HEK293 (cell line): ENCODE measurements around the gene GPR158.

Source experiments
- CTCF ChIA-PET: fragments of 350-600 bp; formaldehyde crosslinking; extraction: SDS; loops from one replicate; lab custom pipeline; 2021; ENCODE audit warnings: antibody characterized with exemption; lab: Yijun Ruan, JAX
- POLR2A ChIA-PET: fragments of 300-600 bp; formaldehyde crosslinking; extraction: SDS; loops from one replicate; lab custom pipeline; 2020; ENCODE audit warnings: antibody characterized with exemption, inconsistent platforms; lab: Yijun Ruan, JAX
- H3K27ac ChIP-seq: fragments of 200-500 bp; sonication (Bioruptor generic); 2 replicates; pipeline ENCODE4 v1.5.1; 2014; ENCODE audit warnings: low read depth, low read length, control low read depth, inconsistent platforms; ENCODE audit errors: extremely low read depth
- H3K36me3 ChIP-seq, 2 experiments: fragments of 200-500 bp in 1 of 2; sonication (Bioruptor generic) in 1 of 2; 1 replicate in 1 of 2; 2 replicates in 1 of 2; pipeline ENCODE4 v1.5.1; 2014 to 2017; ENCODE audit warnings: inconsistent platforms in 2 of 2, low read length in 2 of 2; ENCODE audit not compliant: control insufficient read depth in 2 of 2, insufficient read depth in 1 of 2
- H3K4me1 ChIP-seq: fragments of 200-500 bp; sonication (Bioruptor generic); 2 replicates; pipeline ENCODE4 v1.5.1; 2014; ENCODE audit warnings: mild to moderate bottlenecking, low read length, inconsistent platforms; ENCODE audit not compliant: control insufficient read depth, insufficient read depth
- H3K4me3 ChIP-seq: 2 replicates; pipeline ENCODE4 v1.5.1; 2011; ENCODE audit warnings: low read depth, mild to moderate bottlenecking, control low read depth, low read length, moderate library complexity
- H3K9me3 ChIP-seq: fragments of 200-500 bp; sonication (Bioruptor generic); 2 replicates; pipeline ENCODE4 v1.5.1; 2014; ENCODE audit warnings: low read depth, low read length, inconsistent platforms; ENCODE audit not compliant: control insufficient read depth, insufficient read depth
- HOXA7 ChIP-seq: sonication (generic); formaldehyde crosslinking; IDR thresholded peaks from 2 replicates; pipeline ENCODE4 v1.8.1; 2022; ENCODE audit warnings: missing genetic modification reagents, borderline replicate concordance
- IKZF3 ChIP-seq: fragments of 450-650 bp; IDR thresholded peaks from 2 replicates; pipeline ENCODE4 v1.5.0; 2018; ENCODE audit warnings: missing biosample characterization, mild to moderate bottlenecking, missing genetic modification characterization, moderate library complexity
- KLF17 ChIP-seq: fragments of 450-650 bp; formaldehyde crosslinking; IDR thresholded peaks from 2 replicates; pipeline ENCODE4 v1.5.1; 2016; ENCODE audit warnings: missing biosample characterization, missing genetic modification characterization
- PRDM10 ChIP-seq: fragments of 450-650 bp; formaldehyde crosslinking; IDR thresholded peaks from 2 replicates; pipeline ENCODE4 v1.5.1; 2016; ENCODE audit warnings: missing biosample characterization, missing genetic modification characterization
- REPIN1 ChIP-seq: fragments of 450-650 bp; formaldehyde crosslinking; IDR thresholded peaks from 2 replicates; pipeline ENCODE4 v1.5.1; 2017; ENCODE audit warnings: missing biosample characterization, missing genetic modification characterization, low read depth
- SCRT1 ChIP-seq: fragments of 450-650 bp; formaldehyde crosslinking; IDR thresholded peaks from 2 replicates; pipeline ENCODE4 v1.5.1; 2016; ENCODE audit warnings: missing biosample characterization, missing genetic modification characterization, borderline replicate concordance
- TCF7L2 ChIP-seq: IDR thresholded peaks from 2 replicates; pipeline ENCODE4 v1.6.1; 2011; ENCODE audit warnings: low read depth, mild to moderate bottlenecking, inconsistent platforms, low read length, moderate library complexity, borderline replicate concordance
- ZBTB11 ChIP-seq: fragments of 450-650 bp; formaldehyde crosslinking; conservative IDR thresholded peaks from 2 replicates; pipeline ENCODE4 v1.5.1; 2016; ENCODE audit warnings: low read depth, missing biosample characterization, missing genetic modification characterization
- ZBTB20 ChIP-seq: fragments of 450-650 bp; formaldehyde crosslinking; IDR thresholded peaks from 2 replicates; pipeline ENCODE4 v1.5.1; 2016; ENCODE audit warnings: missing biosample characterization, missing genetic modification characterization
- ZBTB21 ChIP-seq: fragments of 450-650 bp; formaldehyde crosslinking; IDR thresholded peaks from 2 replicates; pipeline ENCODE4 v1.5.1; 2017; ENCODE audit warnings: missing biosample characterization, missing genetic modification characterization
- ZBTB26 ChIP-seq: fragments of 450-650 bp; formaldehyde crosslinking; optimal IDR thresholded peaks from 2 replicates; pipeline ENCODE3; 2016; ENCODE audit warnings: missing biosample characterization, mild to moderate bottlenecking, missing genetic modification characterization
- ZBTB6 ChIP-seq: fragments of 450-650 bp; formaldehyde crosslinking; IDR thresholded peaks from 2 replicates; pipeline ENCODE4 v1.5.1; 2017; ENCODE audit warnings: missing biosample characterization, missing genetic modification characterization
- ZNF335 ChIP-seq: fragments of 450-650 bp; formaldehyde crosslinking; conservative IDR thresholded peaks from 2 replicates; pipeline ENCODE4 v1.5.1; 2016; ENCODE audit warnings: missing biosample characterization, missing genetic modification characterization
- ZNF558 ChIP-seq: fragments of 450-650 bp; formaldehyde crosslinking; IDR thresholded peaks from 2 replicates; pipeline ENCODE4 v1.5.1; 2016; ENCODE audit warnings: missing biosample characterization, missing genetic modification characterization
- ZNF600 ChIP-seq: fragments of 450-650 bp; formaldehyde crosslinking; IDR thresholded peaks from 2 replicates; pipeline ENCODE4 v1.5.1; 2016; ENCODE audit warnings: missing biosample characterization, missing genetic modification characterization
- ZNF76 ChIP-seq: fragments of 450-650 bp; formaldehyde crosslinking; IDR thresholded peaks from 2 replicates; pipeline ENCODE4; 2016; ENCODE audit warnings: low read depth, missing biosample characterization, missing genetic modification characterization, borderline replicate concordance
- ZNF830 ChIP-seq: fragments of 450-650 bp; IDR thresholded peaks from 2 replicates; pipeline ENCODE4 v1.5.0; 2018; ENCODE audit warnings: missing biosample characterization, missing genetic modification characterization, low read depth, mild to moderate bottlenecking, moderate library complexity
- ZNF837 ChIP-seq: fragments of 450-650 bp; formaldehyde crosslinking; IDR thresholded peaks from 2 replicates; pipeline ENCODE4 v1.5.1; 2016; ENCODE audit warnings: missing biosample characterization, missing genetic modification characterization
- ZSCAN30 ChIP-seq: fragments of 450-650 bp; IDR thresholded peaks from 2 replicates; pipeline ENCODE4 v1.5.1; 2018; ENCODE audit warnings: missing biosample characterization, mild to moderate bottlenecking, missing genetic modification characterization, moderate library complexity

Gene GPR158

GRCh38 chr10:25170627-25171026 is 4.2 kb upstream of the GPR158 start:
- Histone ChIP-seq H3K4me1 (0 out of 2 replicates have a peak, but pooled peaks cover 3% of the 10 kb centered on the region), H3K9me3 (no peaks in the 10 kb centered on the region), H3K27ac (no peak overlapping the region), H3K4me3 (no peak overlapping the region)
- TF ChIP-seq REPIN1 (tag by site-specific recombination), result no peak
- TF ChIP-seq ZSCAN30 (tag by site-specific recombination), result no peak
- TF ChIP-seq IKZF3, result no peak
- no peak for TF ChIP-seq ZNF76 (tag by site-specific recombination)
- TF ChIP-seq ZBTB26 (tag by site-specific recombination), result no peak
- TF ChIP-seq ZNF830 (tag by site-specific recombination), result no peak
- TF ChIP-seq ZBTB6 (tag by site-specific recombination), result no peak
- no peak for TF ChIP-seq ZNF837 (tag by site-specific recombination)
- no peak for TF ChIP-seq ZNF558
- no peak for TF ChIP-seq ZBTB21 (tag by site-specific recombination)
- TF ChIP-seq TCF7L2, result no peak
- TF ChIP-seq, all 188 proteins: peak for 0
- H3K36me3 ChIP-seq, result no peaks in the 10 kb centered on the region
- ChIA-PET POLR2A (no interaction called here), CTCF (interaction anchor here (1.0 kb wide), 1 partner anchor 56 kb away, joined by 4 read pairs; no protein-coding TSS in a partner anchor)

- no peaks in the 10 kb centered on the region for H3K36me3 ChIP-seq
- peak overlapping the region; percentile 47 for H3K4me3 ChIP-seq
- ChIA-PET POLR2A (no interaction called here), CTCF (no interaction called here)
- H3K27ac ChIP-seq, result no peak overlapping the region
- H3K9me3 ChIP-seq, result no peaks in the 10 kb centered on the region
- H3K4me1 ChIP-seq, result 0 out of 2 replicates have a peak, but pooled peaks cover 3% of the 10 kb centered on the region
- TF ChIP-seq ZNF600 (peak; percentile 35; the same call in 1 of the 2 replicates), ZBTB11 (tag by site-specific recombination) (peak; percentile 64), ZBTB26 (tag by site-specific recombination) (peak; percentile 34), KLF17 (tag by site-specific recombination) (no peak), ZNF335 (peak; percentile 49; the same call in 1 of the 2 replicates), SCRT1 (tag by site-specific recombination) (no peak), ZBTB20 (tag by site-specific recombination) (peak; percentile 75), PRDM10 (tag by site-specific recombination) (no peak), HOXA7 (no peak)
These were observed 973 bp downstream of the GPR158 start for GRCh38 chr10:25175527-25176420.
